ENCODE results near the gene SUGCT.

DNA sequence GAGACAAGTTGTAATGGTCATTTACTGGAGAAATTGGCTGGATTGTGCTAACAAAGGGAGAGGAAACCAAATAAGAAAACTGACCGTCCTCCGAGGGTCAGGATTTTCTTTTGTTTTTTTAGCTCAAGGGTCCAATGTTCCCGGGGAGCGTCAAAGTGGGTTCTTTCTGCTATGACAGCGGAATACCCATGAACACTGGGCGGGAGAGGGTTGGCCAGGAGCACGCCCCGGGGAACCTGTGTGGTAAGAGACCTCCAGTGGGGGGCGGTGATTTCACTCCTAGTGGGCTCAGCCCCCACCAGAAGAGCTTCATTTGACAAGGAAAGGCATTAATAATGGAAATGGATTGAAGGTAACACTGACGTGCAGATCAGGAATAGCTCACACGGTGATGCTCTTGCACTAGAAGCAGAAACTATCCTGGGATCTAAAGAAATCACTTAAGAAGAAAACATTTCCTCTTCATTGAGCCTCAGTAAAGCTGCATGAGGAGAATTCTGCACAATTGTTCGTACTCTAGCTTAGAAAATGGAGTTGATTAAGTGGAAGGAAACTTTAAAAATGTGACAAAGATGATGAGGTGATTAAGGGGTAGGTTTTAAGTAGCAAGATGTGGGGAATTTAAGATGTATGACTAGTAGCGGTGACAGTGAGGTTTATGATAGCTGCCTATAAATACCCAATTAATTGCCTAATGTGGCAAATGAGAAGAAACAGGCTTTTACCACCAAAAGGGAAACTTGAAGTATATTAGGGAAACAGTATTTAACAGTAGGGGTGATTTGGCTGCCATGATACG is 627.2 kb downstream of the SUGCT start:
- TF ChIP-seq CTCF (IDR thresholded peaks at IDR 0.05; ENCODE audit: insufficient read depth, low read length) (no peak), GABPA (IDR thresholded peaks at IDR 0.05; ENCODE audit: low read depth) (no peak)
